DOHH2 (cell line): ENCODE results near the gene ADK.

Experiments
- H3F3A ChIP-seq: fragments of 200-600 bp; sonication (generic), shearing (Covaris generic); 2 replicates; pipeline ENCODE4 v1.6.0; 2016; ENCODE audit warnings: antibody characterized with exemption, mild to moderate bottlenecking; ENCODE audit not compliant: control insufficient read depth, insufficient read depth
- H3K27ac ChIP-seq: fragments of 200-600 bp; sonication (generic); 2 replicates; pipeline ENCODE4 v1.5.1; 2014; ENCODE audit warnings: low read depth, mild to moderate bottlenecking, low read length, moderate library complexity
- H3K27me3 ChIP-seq: fragments of 200-600 bp; sonication (generic); 2 replicates; pipeline ENCODE4 v1.6.1; 2014; ENCODE audit warnings: mild to moderate bottlenecking, low read length, mixed read lengths; ENCODE audit not compliant: control insufficient read depth
- H3K36me3 ChIP-seq: fragments of 200-600 bp; sonication (generic); 2 replicates; pipeline ENCODE4 v1.6.1; 2014; ENCODE audit warnings: mild to moderate bottlenecking, low read length, moderate library complexity, mixed read lengths; ENCODE audit not compliant: control insufficient read depth
- H3K4me1 ChIP-seq: fragments of 200-600 bp; sonication (generic); 2 replicates; pipeline ENCODE4 v1.6.1; 2014; ENCODE audit warnings: mild to moderate bottlenecking, low read length, mixed read lengths; ENCODE audit not compliant: control insufficient read depth
- H3K4me2 ChIP-seq: fragments of 200-600 bp; sonication (generic); 2 replicates; pipeline ENCODE4 v1.6.0; 2014; ENCODE audit warnings: mild to moderate bottlenecking, low read length, moderate library complexity
- H3K4me3 ChIP-seq: fragments of 200-600 bp; sonication (generic); 2 replicates; pipeline ENCODE4 v1.5.1; 2014; ENCODE audit warnings: mild to moderate bottlenecking, low read length, mixed read lengths
- H3K79me2 ChIP-seq: fragments of 200-600 bp; sonication (generic); 2 replicates; pipeline ENCODE4 v1.6.1; 2014; ENCODE audit warnings: mild to moderate bottlenecking, low read length, mixed read lengths; ENCODE audit not compliant: control insufficient read depth
- H3K9me2 ChIP-seq: fragments of 200-600 bp; sonication (generic); replicated peaks from 2 replicates; pipeline ENCODE4 v1.6.1; 2014; ENCODE audit warnings: mild to moderate bottlenecking, low read length, mixed read lengths; ENCODE audit not compliant: control insufficient read depth
- H3K9me3 ChIP-seq: fragments of 200-600 bp; sonication (generic); 2 replicates; pipeline ENCODE4 v1.6.1; 2014; ENCODE audit warnings: antibody characterized with exemption, low read length, mixed read lengths; ENCODE audit not compliant: control insufficient read depth, insufficient read depth
- H4K20me1 ChIP-seq: fragments of 200-600 bp; sonication (generic); 2 replicates; pipeline ENCODE4 v1.6.0; 2014; ENCODE audit warnings: low read depth, mild to moderate bottlenecking, antibody characterized with exemption, low read length, moderate library complexity; ENCODE audit not compliant: control insufficient read depth, insufficient read depth
- EZH2phosphoT487 ChIP-seq: fragments of 200-600 bp; sonication (generic); IDR thresholded peaks from 2 replicates; pipeline ENCODE4 v1.6.1; 2017; ENCODE audit warnings: borderline replicate concordance, mild to moderate bottlenecking, antibody characterized with exemption, low read length, moderate library complexity, mixed read lengths
- TF ChIP-seq, protein P1 (sequence below): fragments of 200-600 bp; sonication (generic); IDR thresholded peaks from one replicate; pipeline ENCODE4 v1.5.1; 2014; ENCODE audit warnings: antibody characterized with exemption, mild to moderate bottlenecking, low read depth, low read length; ENCODE audit not compliant: poor library complexity, severe bottlenecking

ADK gene

DNA sequence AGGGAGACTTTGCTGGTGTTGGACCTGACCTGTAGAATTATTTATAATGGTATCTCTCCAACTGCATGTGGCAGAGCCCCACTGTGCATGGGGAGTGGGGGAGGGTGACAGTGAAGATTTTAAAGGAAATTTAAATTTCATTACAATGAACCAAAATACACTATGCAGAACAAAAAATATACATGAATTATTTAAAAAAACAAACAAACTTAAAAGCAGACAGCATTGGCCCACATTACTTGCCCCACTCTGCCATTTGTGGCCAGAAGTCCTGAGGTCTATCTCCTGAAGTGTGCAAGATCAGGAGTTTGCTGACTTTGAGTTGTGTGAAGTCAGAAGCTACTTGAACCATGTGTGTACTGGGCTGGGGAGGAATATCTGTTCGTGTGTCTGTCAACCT is 40.9 kb upstream of the ADK start:
- Histone ChIP-seq H3K27me3 (no peaks in the 10 kb centered on the region), H3K9me2 (no peaks in the 10 kb centered on the region), H3K9me3 (no peaks in the 10 kb centered on the region), H3K79me2 (no peaks in the 10 kb centered on the region), H3F3A (peaks cover 3% of the 10 kb centered on the region; the same call in 1 of the 2 replicates), H3K4me1 (no peaks in the 10 kb centered on the region), H3K4me2 (no peak overlapping the region), H3K36me3 (peaks cover 91% of the 10 kb centered on the region), H4K20me1 (no peaks in the 10 kb centered on the region), H3K4me3 (no peak overlapping the region), H3K27ac (no peak overlapping the region)
- no peak for TF ChIP-seq EZH2phosphoT487
- TF ChIP-seq, protein P1, sequence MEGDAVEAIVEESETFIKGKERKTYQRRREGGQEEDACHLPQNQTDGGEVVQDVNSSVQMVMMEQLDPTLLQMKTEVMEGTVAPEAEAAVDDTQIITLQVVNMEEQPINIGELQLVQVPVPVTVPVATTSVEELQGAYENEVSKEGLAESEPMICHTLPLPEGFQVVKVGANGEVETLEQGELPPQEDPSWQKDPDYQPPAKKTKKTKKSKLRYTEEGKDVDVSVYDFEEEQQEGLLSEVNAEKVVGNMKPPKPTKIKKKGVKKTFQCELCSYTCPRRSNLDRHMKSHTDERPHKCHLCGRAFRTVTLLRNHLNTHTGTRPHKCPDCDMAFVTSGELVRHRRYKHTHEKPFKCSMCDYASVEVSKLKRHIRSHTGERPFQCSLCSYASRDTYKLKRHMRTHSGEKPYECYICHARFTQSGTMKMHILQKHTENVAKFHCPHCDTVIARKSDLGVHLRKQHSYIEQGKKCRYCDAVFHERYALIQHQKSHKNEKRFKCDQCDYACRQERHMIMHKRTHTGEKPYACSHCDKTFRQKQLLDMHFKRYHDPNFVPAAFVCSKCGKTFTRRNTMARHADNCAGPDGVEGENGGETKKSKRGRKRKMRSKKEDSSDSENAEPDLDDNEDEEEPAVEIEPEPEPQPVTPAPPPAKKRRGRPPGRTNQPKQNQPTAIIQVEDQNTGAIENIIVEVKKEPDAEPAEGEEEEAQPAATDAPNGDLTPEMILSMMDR, result no peak

DNA sequence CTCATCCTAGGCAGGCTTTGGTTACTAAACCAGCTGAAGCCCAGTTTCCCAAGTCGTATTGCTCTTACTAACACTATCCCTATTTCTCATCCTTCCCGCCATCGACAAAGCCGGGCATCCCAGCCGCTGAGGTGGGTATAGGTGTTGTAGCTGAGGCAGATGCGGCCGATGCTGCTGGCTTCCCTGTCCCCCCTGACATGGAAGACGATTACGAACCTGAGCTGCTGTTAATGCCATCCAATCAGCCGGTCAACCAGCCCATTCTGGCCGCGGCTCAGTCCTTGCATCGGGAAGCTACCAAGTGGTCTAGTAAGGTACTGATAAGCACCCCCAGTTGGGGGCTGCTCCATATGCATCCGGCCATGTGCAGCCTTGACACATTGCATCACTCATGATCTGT is 39.2 kb upstream of the ADK start:
- Histone ChIP-seq H3F3A (peaks cover 3% of the 10 kb centered on the region; the same call in 1 of the 2 replicates), H3K9me2 (no peaks in the 10 kb centered on the region), H3K4me1 (no peaks in the 10 kb centered on the region), H3K27me3 (no peaks in the 10 kb centered on the region), H3K4me3 (no peak overlapping the region), H3K27ac (no peak overlapping the region), H3K4me2 (no peak overlapping the region), H3K9me3 (no peaks in the 10 kb centered on the region), H3K79me2 (no peaks in the 10 kb centered on the region), H4K20me1 (no peaks in the 10 kb centered on the region), H3K36me3 (peaks cover 91% of the 10 kb centered on the region)
- TF ChIP-seq, protein P1, result no peak
- TF ChIP-seq EZH2phosphoT487, result no peak

DNA sequence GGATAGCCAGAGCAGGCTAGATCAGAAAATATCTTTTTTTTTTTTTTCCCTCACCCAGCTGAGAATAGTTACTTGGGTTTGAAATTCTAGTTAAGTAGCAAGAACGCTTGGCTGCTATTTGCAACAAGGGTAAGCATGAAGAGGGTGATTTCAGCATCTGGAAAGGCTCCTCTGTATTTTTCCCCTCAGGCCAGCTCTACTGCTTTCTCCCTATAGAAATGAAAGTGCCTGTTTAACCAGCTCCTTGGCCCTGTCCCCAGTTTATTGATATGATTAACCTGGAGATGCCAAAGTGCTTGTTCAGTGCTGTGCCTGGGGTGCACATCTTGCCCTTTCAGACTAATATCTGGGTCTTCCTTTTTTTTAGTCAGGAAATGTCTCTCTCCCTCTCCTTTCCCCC is 37.5 kb upstream of the ADK start:
- Histone ChIP-seq H3K4me3 (no peak overlapping the region), H3K79me2 (no peaks in the 10 kb centered on the region), H3K27me3 (no peaks in the 10 kb centered on the region), H3F3A (peaks cover 3% of the 10 kb centered on the region; the same call in 1 of the 2 replicates), H3K36me3 (peaks cover 94% of the 10 kb centered on the region), H3K4me2 (no peak overlapping the region), H3K9me2 (no peaks in the 10 kb centered on the region), H4K20me1 (no peaks in the 10 kb centered on the region), H3K27ac (no peak overlapping the region), H3K9me3 (no peaks in the 10 kb centered on the region), H3K4me1 (no peaks in the 10 kb centered on the region)
- no peak for TF ChIP-seq EZH2phosphoT487
- TF ChIP-seq, protein P1, result no peak
